GM18508 (cell line): Measurements from ENCODE around the gene ZNF536.

Source experiments
- ATAC-seq: cut with Tn5 transposase; IDR thresholded peaks from one replicate; pipeline ENCODE4 v1.9.1; 2021; ENCODE audit warnings: moderate number of reproducible peaks; ENCODE audit not compliant: insufficient read depth, unreplicated experiment

The ZNF536 gene

DNA sequence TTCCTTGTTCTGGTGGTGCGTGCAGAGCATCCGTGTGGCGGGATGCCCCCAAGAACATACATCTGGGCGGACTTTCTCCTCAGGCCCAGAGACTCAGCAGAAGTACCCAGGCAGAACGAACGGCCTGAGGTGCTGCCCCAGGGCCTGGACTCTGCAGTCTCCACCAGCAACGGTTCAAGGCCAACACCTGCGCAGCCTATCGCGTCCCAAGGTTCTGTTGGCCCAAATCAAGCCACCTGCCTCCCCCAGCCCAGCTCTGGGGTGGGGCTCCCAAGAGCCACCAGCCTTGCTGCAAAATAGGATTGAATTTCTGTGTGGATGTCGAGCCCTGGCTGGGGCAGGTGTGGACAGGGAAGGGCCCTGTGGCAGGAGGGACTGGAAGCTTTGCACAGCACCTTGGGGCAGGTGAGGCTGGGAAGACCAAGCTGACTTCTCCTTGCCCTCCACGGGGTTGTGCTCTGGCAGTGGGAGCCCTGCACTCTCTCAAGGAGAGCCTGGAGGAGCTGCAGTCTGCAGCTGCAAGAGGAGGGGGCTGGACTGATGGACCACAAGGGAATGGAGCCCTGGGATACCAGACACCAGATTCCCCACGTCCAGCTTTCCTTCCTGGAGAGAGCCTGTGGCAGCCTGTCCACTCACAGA is 146.9 kb downstream of the ZNF536 start:
- no peak for ATAC-seq

DNA sequence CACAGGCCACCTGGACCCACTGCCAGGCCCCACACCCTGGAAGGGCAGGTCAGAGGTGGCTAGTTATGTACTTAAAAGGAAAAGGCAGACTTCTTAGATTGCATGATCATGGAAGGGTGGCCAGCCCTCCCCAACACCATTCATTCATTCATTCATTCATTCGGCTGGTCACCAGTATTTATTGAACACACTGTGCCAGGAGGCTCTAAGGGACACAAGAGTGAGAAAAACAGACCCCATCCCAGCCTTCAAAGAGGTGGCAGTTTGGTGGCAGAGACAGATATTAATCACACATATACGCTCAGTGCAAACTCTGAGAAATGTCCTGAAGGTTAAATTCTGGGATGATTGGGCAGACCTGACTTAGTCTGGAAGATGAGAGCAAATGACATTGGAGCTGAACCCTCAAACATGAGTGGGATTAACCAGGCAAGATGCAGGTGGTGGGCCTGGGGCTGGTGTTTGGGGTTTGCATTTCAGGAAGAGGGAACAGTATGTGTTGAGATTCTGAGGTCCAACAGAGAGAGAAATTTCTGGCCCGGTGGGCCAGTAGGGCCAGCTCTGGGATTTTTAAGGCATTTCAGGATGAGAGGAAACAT is 147.5 kb downstream of the ZNF536 start:
- no peak for ATAC-seq

DNA sequence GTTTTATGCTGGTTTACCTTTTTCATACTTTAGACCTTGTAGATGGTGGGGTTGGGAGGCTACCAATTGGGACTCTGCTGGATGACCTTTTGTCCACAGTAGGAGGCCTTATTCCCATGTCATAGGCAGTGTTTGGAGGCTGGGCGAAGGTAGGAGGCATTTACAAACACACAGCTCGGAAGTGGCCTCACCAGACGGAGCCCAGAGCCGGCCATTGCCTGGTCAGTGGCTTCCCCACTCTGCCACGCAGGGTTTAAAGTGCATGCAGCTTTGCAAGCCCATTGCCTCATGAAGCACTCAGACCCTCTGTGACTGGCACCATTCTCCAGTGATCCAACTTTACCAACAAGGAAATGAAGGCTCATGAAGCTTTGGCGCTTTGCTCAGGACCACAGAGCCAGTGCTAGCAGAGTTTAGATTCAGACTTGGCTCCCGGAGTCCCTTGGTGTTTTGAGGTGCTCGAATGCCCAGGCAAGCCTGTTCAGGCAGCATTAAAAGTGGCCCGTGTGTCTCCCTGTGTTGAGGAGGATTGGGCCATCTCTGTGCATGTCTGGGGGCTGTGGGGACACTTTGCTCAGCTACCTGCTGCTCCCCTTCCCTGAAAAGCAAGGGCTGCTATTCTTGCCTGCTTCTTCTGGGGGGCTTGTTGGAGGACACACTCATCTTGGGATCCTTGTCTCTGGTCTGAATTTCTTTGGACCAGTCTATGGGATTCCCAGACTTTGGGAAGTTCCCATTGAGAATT is 148.7 kb downstream of the ZNF536 start:
- no peak for ATAC-seq

DNA sequence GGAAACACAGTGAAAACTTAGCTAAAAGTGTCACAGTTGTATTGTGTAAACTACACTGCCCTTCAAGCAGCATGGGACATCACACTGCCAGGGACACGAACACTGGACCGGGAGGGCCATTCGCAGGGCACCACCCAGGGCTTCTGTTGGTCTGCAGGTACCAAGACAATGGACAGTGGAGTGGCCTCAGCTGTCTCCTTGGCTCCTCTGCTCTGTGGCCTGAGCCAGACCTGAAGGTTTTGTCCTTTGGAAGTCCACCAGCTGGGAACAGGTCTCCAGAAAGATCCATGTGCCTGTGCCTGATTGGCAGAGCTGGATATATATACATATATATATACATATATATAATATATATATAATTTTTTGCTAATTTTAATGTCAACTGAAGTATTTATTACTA is 149.8 kb downstream of the ZNF536 start:
- no peak for ATAC-seq

DNA sequence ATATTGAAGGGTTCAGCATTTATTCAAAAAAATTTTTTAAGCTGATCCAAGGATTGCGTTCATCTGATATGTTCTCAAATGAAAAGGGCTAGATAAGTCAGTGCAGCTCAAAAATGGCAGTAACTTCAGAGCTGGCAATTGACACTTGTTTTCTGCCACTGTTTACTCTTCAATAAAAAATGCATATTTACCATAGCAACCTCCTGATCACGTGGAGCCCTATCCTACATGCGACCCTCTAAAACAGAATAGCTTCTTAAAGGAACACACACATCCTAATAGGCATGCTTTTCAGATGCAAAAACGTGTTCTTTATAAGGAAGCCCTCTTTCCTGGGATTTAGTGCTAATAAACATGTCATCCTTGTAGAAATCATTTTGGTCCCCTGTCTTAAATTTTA is 150.2 kb downstream of the ZNF536 start:
- ATAC-seq = no peak

DNA sequence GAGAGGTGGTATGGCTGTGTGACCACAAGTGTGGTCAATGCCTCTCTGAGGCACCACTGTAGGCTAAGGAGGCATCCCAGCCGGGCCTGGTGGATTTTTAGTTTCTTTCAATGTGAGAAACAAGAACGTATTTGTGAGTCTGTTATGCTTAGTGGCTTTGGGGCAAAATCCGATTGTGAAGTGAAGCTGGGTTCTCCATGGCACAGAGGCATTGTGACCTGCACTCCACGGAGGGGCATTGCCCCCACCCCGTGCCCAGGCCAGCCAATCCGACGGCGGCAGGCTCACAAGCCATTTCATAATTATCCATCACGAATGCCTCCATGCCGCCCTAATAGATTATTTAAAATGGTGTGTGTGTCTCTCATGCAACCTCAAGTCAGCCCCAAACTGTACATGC is 151.6 kb downstream of the ZNF536 start:
- no peak for ATAC-seq

DNA sequence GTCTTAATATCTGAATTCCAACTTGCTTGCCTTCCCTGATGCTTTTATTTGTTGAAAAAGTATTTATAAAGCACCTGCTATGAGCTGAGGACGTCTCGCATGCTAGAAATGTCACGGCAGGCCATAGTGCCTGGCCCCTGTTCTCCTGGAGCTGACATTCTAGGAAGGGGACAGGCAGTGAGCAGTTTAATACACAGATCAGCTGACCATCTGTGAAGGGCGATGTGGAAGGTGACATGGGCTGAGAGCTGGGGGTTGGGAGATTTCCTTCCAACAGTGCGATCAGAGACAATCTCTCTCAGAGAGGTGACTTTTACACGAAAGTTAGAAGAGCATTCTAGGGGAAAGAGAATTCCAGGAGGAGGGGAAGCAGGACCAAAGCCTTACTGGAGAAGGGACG is 153.2 kb downstream of the ZNF536 start:
- no peak for ATAC-seq

- ATAC-seq = no peak
Observed at GRCh38 chr19:30528919-30529318, 156.7 kb downstream of the ZNF536 start.

DNA sequence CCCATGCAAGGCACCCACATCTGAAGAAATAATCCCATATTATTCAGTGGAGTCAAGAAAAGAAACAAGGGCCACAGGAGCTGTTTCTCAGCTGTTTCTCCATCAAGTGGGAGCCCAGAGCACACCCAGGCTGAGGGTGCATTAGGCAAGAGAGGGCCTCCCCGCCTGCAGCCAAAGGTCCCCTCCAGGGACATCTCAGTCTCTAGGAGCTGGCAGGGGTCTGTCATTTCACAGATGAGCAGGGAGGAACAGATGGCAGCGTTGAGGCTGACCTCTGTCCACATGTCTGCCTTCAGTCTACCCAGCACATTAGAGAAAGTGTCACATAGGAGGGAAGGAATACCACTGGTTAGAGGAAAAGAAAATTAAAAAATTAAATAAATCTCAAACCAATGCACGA is 157.7 kb downstream of the ZNF536 start:
- no peak for ATAC-seq

GRCh38 chr19:30530751-30531150 is 158.6 kb downstream of the ZNF536 start:
- no peak for ATAC-seq

DNA sequence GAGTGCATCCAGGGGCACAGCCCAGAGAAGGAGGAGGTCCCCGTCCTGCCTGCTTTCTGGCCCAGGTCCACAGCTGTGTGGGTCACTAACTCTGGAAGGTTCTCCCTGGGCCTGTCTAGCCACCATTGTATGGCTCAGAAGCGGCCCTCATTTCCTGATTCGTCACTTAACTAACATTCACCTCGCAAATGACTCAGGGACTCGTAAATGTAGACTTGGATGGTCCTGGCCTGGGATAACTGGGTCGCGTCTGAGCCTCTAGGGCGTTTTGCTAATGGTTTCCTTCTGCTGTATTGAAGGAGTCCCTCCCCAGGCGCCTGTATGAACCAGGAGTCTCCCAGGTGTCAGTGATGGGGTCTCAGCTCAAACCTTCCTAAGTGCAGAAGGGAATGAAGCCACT is 162.8 kb downstream of the ZNF536 start:
- ATAC-seq = no peak

DNA sequence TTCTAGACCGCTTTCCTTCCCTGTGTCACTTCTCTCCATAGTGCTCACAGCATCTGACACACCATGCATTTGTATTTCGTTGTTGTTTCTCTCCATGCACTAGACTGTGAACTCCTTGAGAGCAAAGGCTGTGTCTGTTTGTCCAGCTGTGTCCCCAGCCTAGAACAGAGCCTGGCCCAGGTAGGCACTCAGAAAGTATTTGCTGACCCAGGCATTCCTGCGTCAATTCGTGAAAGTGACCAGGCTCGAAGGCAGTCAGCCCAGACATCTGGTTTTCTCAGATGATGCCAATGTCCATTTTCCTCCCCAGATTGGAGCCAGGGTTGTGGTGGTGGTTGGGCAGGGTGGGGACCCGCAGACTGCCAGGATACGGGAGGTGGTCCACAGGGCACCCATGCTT is 164.8 kb downstream of the ZNF536 start:
- ATAC-seq = no peak

GRCh38 chr19:30539315-30539714 is 167.1 kb downstream of the ZNF536 start:
- no peak for ATAC-seq

GRCh38 chr19:30539981-30540380 is 167.8 kb downstream of the ZNF536 start:
- ATAC-seq = no peak

- ATAC-seq = no peak
Observed at GRCh38 chr19:30540761-30541160, 168.6 kb downstream of the ZNF536 start.

DNA sequence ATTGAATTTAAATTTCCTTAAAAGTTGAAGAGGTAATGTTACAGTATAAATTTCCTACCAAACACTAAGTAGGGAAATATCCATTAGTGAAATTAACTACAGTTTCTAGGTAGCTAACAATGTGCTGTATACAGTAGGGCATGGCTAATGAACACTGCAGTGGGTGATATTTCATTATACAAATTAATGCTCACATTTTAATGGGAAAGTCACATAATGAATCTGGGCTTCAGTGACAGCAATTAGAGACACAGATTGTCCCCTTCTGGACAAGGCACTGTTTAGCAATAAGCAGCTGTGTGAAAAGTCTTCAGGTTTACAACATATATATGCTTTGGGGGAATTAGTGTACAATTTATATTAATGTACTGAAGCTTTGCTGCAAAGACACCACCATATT is 169.4 kb downstream of the ZNF536 start:
- no peak for ATAC-seq

DNA sequence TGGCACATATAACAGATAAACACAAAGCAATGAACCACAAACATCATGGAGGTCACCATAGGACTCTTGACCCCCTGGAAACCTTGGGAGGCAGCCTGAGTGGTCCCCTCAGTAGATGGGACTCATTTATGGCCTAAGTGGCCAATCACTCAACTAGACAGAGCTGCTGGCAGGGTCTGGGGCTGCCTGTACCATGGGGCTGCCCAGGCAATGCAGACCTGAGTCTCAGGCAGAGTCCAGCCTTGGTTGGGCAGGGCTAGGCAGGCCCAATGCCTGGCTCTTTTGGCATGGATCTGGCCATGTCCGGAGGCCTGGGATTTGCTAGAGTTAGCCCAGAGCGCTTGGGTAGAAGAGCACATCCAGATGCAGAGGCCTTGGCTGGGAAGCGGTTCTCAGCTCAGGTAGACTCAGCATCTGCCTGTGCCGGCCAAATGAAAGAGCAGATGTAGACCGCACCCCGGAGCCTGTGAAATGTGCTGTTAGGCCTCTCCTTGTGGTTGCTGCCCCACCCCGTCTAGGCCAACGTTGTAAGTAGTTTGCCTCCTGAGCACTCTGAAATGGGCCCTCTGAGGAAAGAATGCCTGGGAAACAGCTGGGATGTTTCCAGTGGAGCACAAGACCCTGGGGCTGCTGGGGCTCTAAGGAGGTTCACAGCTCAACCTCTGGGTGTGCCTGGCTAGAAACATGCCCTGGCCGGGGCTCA is 171.2 kb downstream of the ZNF536 start:
- no peak for ATAC-seq

- ATAC-seq = no peak
Observed at GRCh38 chr19:30545752-30546151, 173.6 kb downstream of the ZNF536 start.

DNA sequence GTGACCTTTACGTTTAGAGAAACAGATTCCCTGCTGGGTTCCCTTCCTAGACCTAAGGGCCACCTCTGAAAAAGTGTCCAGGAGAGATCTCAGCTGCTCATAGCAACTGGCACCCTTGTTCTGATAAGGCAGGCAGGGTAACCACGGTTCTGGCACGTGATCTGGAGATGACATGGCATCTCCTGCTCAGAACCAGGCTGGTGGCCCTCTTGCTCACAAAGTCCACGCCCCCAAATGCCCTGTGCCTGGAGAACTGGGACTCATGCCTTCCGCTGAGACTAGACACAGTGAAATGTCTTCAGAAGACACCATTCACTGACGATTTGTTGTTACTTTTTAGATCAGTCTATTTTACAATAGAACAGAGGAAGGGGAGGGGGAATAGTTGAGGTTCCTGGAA is 174.1 kb downstream of the ZNF536 start:
- no peak for ATAC-seq

GRCh38 chr19:30547246-30547645 is 175.1 kb downstream of the ZNF536 start:
- no peak for ATAC-seq

DNA sequence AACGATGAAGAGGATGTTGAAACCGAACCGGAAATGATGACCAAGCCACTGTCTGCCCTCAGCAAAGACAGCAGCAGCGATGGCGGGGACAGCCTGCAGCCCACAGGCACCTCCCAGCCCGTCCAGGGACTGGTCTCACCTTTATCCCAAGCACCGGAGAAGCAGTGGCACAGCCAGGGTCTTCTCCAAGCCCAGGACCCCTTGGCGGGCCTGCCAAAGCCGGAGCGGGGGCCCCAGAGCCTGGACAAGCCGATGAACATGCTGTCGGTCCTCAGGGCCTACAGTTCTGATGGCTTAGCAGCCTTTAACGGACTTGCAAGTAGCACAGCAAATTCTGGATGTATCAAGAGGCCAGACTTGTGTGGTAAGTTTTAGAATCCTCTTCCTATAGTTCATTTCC is 177.0 kb downstream of the ZNF536 start:
- ATAC-seq = no peak
